SK-N-SH treated with all-trans-retinoic acid at 6 μM for 48 hours (cell line): ENCODE data around the gene LENEP.

Experiments
- ARNTL ChIP-seq: fragments of 450-650 bp; formaldehyde crosslinking; IDR thresholded peaks from 2 replicates; pipeline ENCODE4 v1.5.0; 2020; ENCODE audit warnings: low read depth, mild to moderate bottlenecking, moderate library complexity, borderline replicate concordance
- BACH2 ChIP-seq: fragments of 250-450 bp; sonication (Bioruptor Pico); IDR thresholded peaks from 2 replicates; pipeline ENCODE4 v1.9.0; 2021; ENCODE audit warnings: mild to moderate bottlenecking, borderline replicate concordance
- GLIS3 ChIP-seq: fragments of 250-450 bp; sonication (Bioruptor Pico); IDR thresholded peaks from 2 replicates; pipeline ENCODE4 v1.5.0; 2020; ENCODE audit warnings: mild to moderate bottlenecking, moderate library complexity
- SNAI2 ChIP-seq: fragments of 250-450 bp; sonication (Bioruptor Pico); IDR thresholded peaks from 2 replicates; pipeline ENCODE4 v1.5.0; 2020; ENCODE audit warnings: mild to moderate bottlenecking, moderate library complexity
- ZFP3 ChIP-seq: fragments of 250-450 bp; sonication (Bioruptor Pico); IDR thresholded peaks from 2 replicates; pipeline ENCODE4 v1.5.0; 2020; ENCODE audit warnings: mild to moderate bottlenecking, moderate library complexity
- ZNF565 ChIP-seq: fragments of 450-650 bp; formaldehyde crosslinking; conservative IDR thresholded peaks from 2 replicates; pipeline ENCODE4 v1.5.0; 2020; ENCODE audit warnings: low read depth, mild to moderate bottlenecking, moderate library complexity
- TF ChIP-seq, protein P1 (sequence below): fragments of 250-450 bp; sonication (Bioruptor Pico); IDR thresholded peaks from 2 replicates; pipeline ENCODE4 v1.8.0; 2020; ENCODE audit warnings: mild to moderate bottlenecking, moderate library complexity, borderline replicate concordance
- TF ChIP-seq, protein P2 (sequence below): fragments of 250-450 bp; sonication (Bioruptor Pico); IDR thresholded peaks from 2 replicates; pipeline ENCODE4 v1.5.1; 2020; ENCODE audit warnings: low read depth, mild to moderate bottlenecking, moderate library complexity

DNA sequence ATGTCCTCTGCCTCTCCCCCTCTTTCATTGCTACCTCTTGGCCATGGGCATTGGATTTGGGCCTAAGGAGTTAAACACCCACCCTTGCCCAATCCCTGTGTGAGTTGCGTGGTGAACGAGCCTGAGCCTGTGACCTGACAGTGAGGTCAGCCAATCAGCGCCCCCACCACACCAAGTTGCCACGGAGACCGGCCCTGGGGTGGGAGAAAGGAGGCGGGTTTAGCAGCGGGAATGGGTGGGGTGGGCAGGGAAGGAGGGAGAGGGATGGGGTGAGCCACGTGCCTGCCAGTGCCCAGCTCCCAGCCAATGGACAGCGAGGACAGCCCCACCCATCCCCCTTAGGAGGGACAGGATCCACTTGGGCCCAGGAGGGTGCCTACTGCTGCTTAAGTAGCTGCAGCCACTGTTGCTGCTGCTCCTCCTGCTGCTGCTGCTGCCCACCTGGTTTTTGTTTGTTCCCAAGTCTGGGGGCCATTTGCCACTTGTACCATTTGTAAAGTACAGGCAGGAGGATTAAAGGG, 18.7 kb downstream of the LENEP start:
- TF ChIP-seq, protein P1, sequence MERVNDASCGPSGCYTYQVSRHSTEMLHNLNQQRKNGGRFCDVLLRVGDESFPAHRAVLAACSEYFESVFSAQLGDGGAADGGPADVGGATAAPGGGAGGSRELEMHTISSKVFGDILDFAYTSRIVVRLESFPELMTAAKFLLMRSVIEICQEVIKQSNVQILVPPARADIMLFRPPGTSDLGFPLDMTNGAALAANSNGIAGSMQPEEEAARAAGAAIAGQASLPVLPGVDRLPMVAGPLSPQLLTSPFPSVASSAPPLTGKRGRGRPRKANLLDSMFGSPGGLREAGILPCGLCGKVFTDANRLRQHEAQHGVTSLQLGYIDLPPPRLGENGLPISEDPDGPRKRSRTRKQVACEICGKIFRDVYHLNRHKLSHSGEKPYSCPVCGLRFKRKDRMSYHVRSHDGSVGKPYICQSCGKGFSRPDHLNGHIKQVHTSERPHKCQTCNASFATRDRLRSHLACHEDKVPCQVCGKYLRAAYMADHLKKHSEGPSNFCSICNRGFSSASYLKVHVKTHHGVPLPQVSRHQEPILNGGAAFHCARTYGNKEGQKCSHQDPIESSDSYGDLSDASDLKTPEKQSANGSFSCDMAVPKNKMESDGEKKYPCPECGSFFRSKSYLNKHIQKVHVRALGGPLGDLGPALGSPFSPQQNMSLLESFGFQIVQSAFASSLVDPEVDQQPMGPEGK = no peak
- TF ChIP-seq ZNF565 (CRISPR knock-in tag) (no peak), ARNTL (CRISPR knock-in tag) (no peak), GLIS3 (CRISPR knock-in tag) (no peak), ZFP3 (CRISPR knock-in tag) (no peak), BACH2 (CRISPR knock-in tag) (no peak), SNAI2 (CRISPR knock-in tag) (no peak)
- TF ChIP-seq, protein P2, sequence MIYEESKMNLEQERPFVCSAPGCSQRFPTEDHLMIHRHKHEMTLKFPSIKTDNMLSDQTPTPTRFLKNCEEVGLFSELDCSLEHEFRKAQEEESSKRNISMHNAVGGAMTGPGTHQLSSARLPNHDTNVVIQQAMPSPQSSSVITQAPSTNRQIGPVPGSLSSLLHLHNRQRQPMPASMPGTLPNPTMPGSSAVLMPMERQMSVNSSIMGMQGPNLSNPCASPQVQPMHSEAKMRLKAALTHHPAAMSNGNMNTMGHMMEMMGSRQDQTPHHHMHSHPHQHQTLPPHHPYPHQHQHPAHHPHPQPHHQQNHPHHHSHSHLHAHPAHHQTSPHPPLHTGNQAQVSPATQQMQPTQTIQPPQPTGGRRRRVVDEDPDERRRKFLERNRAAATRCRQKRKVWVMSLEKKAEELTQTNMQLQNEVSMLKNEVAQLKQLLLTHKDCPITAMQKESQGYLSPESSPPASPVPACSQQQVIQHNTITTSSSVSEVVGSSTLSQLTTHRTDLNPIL (CRISPR knock-in tag) = no peak
